NCI-H2196 (cell line): ENCODE results near the gene IGFBPL1.

ENCODE experiments used
- DNase-seq: peaks from one replicate; lab custom pipeline; 2025; ENCODE audit not compliant: unreplicated experiment; lab: John Stamatoyannopoulos, UW

The IGFBPL1 gene

GRCh38 chr9:38432922-38433510 is 8.8 kb upstream of the IGFBPL1 start:
- peak; percentile 55 for DNase-seq

- no peak for DNase-seq
Measured at GRCh38 chr9:38431116-38431515, 6.9 kb upstream of the IGFBPL1 start.

- DNase-seq, result no peak
Measured at GRCh38 chr9:38428062-38428461, 3.8 kb upstream of the IGFBPL1 start.

- no peak for DNase-seq
Measured at GRCh38 chr9:38424918-38425317, 664 bp upstream of the IGFBPL1 start.

GRCh38 chr9:38423273-38423972 is 831 bp downstream of the IGFBPL1 start:
- DNase-seq, result no peak

GRCh38 chr9:38422555-38423260 is 1.5 kb downstream of the IGFBPL1 start:
- DNase-seq, result no peak

- DNase-seq, result peak; percentile 9
Measured at GRCh38 chr9:38421498-38422211, 2.6 kb downstream of the IGFBPL1 start.

GRCh38 chr9:38419181-38419580 is 5.1 kb downstream of the IGFBPL1 start:
- no peak for DNase-seq

- no peak for DNase-seq
Measured at GRCh38 chr9:38418366-38418765, 5.9 kb downstream of the IGFBPL1 start.

GRCh38 chr9:38417003-38417945 is 7.0 kb downstream of the IGFBPL1 start:
- peak; percentile 63 for DNase-seq

GRCh38 chr9:38416461-38416860 is 7.8 kb downstream of the IGFBPL1 start:
- no peak for DNase-seq

- no peak for DNase-seq
Measured at GRCh38 chr9:38415856-38416255, 8.4 kb downstream of the IGFBPL1 start.

GRCh38 chr9:38414040-38414723 is 10.1 kb downstream of the IGFBPL1 start:
- no peak for DNase-seq

GRCh38 chr9:38413283-38413682 is 11.0 kb downstream of the IGFBPL1 start:
- no peak for DNase-seq

- no peak for DNase-seq
Measured at GRCh38 chr9:38412751-38413150, 11.5 kb downstream of the IGFBPL1 start.

GRCh38 chr9:38408719-38409118 is 15.5 kb downstream of the IGFBPL1 start:
- DNase-seq, result no peak

GRCh38 chr9:38406476-38407186 is 17.6 kb downstream of the IGFBPL1 start:
- DNase-seq, result no peak

- no peak for DNase-seq
Measured at GRCh38 chr9:38405785-38406184, 18.5 kb downstream of the IGFBPL1 start.

- DNase-seq, result no peak
Measured at GRCh38 chr9:38404314-38404713, 19.9 kb downstream of the IGFBPL1 start.
